Eye (tissue), 1 donor: ENCODE results near the gene LPCAT2.

Source experiments
- DNase-seq: peaks from one replicate; pipeline ENCODE4 v3.0.0-alpha.2; 2015

LPCAT2 gene

DNA sequence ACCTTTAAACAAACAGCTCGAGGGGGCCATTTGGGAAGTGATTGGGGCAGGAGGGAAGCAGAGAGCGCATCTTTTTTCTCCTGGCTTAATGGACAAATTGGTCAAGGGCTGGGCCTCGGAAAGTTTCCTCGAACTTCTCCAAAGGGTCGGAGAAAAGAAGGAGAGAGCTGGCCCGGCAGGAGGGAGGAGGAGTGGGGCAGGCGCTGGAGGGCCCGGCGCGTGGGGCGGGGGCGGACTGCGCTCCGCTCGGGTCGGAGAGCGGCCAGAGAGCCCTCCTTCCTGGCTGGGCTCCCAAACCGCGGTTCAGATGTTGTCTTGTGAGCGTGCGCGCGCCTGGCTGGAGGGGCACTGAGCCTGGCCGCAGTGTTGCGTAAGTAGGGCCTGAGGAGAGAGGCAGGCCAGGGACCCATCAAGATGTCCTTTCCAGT lies 28.6 kb upstream of the LPCAT2 start:
- peak; percentile 78 for DNase-seq

DNA sequence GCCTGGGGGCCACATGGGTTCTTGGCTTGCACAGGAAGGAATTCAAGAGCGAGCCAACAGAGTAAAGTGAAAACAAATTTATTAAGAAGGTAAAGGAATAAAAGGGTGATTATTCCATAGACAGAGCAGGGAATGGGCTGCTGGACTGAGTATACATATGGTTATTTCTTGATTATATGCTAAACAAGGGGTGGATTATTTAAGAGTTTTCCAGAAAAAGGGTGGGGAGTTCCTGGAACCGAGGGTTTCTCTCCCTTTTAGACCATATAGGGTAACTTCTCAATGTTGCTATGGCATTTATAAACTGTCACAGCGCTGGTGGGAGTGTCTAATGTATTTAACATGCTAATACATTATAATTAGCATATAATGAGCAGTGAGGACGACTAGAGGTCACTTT lies 27.8 kb upstream of the LPCAT2 start:
- no peak for DNase-seq

DNA sequence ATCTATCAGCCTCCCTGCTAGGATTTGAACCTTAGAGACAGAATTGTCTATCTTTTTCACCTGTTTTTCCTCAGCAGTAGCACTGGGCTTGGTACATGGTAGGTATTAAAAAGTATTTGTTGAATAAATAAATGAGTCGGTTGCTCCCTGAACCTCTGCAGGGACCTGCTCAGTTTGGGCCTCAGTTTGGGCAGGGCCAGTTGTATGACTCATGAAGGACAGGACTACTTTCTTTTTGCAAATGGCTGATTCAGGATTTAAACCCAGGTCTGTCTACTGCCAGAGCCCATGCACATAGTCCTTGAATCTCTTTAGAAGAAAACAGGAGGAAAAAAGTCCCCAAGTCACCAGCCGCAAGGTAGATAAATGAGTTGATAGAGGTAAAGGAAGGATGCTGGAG lies 26.8 kb upstream of the LPCAT2 start:
- DNase-seq: no peak

DNA sequence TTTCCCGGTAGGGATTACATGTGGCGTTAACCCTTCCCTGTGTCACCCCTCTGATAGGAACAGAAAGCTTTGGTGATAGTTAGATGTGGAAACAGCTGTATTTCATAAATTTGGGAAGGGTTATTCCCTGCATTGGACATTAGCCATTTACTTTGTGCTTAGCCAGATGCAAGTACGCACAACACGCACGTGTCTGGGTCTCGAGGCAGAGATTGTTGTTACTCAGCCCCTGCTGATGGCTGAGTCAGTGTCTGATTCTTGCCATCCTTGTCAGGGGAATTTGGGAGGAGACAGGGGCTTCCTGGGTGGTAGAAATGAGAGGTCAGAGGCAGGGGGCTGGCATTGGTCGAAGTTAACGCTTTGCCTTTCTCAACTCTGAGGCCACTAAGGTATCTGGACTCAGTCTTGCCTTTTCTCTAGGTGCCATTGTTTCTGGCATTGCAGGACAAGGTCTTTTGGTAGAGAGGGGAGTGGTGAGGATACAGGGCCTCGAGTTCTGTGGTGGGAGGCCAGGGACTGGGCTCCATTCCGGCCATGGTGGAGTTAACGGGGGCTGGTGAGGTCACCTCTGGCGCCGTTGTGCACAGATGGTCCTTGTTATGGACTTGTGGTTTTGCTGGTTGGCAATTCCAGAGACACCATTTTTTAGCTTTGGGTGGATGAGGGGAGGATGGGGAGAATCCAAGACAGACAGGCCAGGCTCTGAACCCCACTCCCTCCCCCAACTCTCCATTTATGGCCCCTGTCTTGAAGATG lies 21.6 kb upstream of the LPCAT2 start:
- DNase-seq: peak; percentile 61

DNA sequence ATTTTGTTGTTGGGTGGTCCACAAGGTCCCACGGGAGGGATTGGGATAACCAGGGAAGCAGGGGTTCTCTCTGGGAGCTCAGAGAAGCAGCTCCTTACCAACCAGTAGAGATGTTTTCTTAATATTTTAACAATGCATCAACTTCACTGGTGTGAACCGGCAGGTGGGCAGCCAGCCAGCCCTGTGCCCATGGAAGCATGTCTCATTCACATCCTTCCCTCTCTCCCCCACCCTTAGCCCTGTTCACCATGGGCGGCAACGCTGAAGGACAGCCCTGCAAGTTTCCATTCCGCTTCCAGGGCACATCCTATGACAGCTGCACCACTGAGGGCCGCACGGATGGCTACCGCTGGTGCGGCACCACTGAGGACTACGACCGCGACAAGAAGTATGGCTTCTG lies 20.6 kb upstream of the LPCAT2 start:
- no peak for DNase-seq

DNA sequence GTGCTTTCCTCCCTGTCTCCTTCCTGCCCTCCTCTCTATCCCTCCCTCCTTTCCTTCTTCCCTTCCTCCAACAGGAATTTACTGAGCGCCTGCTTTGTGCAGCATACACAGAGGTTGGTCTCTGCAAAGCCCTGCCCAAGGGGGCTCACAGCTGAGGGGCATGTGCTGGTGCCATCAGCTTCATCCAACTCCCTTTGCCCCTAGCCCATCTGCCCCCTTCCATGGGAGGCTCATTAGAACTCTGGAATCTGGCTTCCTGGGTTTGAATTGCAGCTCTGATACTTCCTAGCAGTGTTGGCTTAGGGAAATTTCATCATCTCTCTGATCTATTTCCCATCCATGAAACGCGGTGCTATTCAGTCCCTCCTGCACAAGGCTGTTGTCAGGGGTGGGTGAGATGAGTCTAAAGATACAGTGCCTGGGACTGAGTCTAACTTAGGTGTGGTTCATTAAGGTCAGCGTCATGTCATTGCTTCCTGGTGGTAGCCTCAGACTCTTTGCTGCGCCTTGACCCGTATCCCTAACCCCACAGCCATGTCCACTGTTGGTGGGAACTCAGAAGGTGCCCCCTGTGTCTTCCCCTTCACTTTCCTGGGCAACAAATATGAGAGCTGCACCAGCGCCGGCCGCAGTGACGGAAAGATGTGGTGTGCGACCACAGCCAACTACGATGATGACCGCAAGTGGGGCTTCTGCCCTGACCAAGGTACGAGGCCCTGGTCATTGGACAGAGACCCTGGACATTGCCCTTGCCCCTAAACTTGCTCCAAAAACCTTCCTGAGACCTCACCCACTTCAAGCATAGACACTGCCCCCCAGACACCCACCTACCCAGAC lies 19.5 kb upstream of the LPCAT2 start:
- DNase-seq: no peak

DNA sequence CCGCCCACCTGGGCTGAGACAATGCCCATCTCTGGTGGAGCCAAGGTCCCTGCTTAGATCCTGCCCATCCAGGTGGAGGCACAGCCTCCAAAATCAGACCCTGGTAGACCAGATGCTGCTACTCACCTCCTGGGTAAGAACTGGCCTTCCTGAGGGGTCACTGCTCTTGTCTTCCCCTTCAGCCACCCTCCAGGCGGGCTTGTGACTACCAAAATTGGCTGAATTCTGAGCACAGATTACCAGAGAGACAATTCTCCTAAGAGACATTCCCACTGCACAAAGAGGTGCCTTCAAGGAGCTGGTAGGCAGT lies 19.0 kb upstream of the LPCAT2 start:
- DNase-seq: no peak

DNA sequence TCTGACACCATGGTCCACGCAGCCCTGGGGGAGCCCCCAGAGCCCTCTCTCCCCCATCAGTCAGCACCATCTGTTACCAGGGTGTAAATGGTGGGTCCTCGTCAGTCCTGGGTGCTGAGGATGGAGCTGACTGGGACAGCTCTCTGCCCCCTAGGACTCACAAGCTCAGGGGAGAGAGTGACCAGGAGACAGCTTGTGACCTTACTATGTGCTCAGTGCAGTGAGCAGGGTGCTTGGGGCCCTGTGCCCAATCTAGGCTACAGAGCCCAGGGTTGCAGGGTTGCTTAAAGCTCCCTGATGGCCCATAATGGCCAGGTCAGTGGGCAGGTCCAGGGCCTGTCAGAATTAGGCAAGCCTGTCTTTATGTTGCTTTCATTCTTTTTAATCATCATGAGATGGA lies 18.6 kb upstream of the LPCAT2 start:
- DNase-seq: no peak

DNA sequence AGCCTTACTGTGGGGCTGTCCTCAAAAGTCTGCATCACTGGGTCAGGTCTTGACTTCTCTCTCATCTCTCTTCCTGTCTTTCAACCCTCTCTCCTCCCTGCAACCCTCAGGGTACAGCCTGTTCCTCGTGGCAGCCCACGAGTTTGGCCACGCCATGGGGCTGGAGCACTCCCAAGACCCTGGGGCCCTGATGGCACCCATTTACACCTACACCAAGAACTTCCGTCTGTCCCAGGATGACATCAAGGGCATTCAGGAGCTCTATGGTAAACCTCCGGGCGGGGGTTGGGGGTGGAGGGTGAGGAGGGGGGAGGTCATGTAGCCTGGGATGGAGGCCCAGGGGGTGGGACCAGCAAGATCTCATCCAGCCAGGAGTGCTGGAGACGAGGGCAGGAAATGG lies 17.2 kb upstream of the LPCAT2 start:
- DNase-seq: no peak

DNA sequence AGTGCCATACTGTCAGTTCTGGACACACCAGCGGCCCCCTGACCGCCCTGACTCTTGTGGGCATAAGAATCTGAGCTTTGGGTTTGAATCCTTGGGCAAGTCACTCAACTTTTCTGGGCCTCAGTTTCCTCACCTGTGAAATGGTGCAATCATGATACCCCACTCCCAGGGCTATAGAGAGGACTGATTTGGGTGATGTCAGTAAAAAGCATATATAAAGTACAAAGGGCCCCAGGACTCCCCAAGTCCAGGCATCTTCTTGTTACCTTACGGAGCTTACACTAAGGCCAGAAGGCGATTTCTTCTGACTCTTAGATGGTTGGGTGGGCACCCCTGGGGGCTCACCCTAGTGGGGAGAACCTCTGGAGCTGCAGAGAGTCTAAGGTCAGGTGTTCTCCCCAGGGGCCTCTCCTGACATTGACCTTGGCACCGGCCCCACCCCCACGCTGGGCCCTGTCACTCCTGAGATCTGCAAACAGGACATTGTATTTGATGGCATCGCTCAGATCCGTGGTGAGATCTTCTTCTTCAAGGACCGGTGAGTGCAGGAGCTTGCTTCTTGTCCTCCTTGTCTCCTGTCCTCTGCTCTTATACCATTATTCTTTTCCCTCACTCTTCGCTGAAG lies 16.0 kb upstream of the LPCAT2 start:
- no peak for DNase-seq

DNA sequence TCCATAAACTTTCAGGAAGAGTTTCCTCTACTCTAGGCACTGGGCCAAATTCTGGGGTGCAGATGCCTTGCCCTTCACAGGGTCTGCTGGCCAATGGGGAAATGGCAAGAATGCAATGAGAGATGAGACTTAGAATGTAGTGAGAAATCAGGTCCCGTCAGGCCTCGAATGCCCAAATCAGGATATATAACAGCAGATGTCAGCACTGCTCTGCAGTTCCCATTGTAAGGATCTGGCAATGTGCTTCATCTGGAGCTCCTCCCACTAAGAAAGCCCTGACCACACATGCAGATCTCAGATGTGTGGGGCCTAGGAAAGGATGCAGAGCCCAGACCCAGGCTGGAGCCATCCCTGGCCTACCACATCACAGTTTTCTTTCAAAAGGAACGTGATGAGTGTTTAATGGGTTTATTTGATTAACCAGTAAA lies 13.9 kb upstream of the LPCAT2 start:
- peak; percentile 83 for DNase-seq

DNA sequence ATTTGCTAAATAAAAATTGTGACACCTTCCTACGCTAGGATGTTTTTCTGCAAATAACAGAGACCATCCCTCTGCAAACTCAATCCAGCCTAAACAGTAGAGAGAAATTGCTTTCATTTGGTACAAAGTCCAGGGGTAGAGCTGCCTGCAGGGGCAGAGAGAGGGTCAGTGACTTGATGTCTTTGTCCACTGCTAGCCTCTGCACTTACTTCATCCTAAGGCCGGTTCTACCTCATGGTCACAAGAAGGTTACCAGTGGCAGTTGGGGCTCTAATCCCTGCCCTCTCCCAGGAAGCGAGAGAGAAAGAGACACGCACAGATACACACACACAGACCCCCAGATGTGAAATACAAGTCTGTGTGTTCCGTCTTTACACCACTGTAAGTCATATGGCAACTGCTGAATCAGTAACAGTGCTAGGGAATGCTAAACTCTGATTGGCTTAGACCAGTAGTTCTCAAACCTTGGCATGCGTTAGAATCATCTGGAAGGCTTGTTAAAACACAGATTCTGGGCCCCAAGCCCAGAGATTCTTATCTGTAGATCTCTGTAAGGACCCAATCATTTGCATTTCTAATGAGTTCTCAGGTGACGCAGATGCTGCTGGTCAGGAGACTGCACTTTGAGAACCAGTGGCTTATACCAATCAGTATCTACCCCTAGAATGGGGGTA lies 13.1 kb upstream of the LPCAT2 start:
- DNase-seq: peak; percentile 50

DNA sequence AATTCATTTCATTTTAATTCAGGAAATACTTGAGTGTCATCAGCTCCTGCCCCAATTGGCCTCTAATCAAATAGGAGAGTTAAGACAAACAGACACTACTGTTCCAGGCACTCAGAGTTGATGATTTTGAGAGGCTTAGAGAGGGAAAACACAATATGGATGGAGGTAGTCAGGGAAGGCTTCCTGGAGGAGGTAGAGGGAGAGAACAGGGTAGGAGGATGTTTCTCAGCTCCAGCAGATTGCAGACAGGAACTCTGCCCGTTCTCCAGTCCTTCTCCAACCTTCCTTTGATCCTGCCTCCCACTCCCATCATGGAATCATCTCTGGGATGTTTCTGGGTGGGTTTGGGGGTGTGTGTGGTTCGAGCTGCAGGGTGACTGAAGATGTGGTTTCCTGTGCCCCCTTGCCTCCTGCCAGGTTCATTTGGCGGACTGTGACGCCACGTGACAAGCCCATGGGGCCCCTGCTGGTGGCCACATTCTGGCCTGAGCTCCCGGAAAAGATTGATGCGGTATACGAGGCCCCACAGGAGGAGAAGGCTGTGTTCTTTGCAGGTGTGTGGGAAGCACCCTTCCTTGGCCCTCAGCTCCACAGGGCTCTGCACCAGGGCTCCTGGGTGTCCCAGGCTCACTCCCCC lies 12.2 kb upstream of the LPCAT2 start:
- DNase-seq: no peak

DNA sequence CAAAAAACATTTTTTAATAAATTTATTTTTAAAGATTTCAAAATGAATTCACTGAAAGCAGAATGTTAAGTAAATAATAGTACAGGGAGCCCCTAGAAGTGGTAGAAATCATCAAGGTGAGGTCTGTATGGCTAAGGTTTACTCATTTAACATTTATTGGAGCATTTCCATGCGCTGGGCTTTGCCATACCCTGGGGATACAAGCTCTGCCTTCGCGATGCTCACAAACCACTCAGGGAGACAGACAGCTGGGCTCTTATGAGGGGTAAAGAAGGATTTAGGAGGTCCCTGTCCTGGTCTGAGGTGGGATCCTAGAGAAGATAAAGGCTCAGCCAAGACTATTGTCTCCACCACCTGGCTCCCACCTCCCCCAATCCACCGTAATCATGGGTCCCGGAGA lies 11.3 kb upstream of the LPCAT2 start:
- DNase-seq: no peak

DNA sequence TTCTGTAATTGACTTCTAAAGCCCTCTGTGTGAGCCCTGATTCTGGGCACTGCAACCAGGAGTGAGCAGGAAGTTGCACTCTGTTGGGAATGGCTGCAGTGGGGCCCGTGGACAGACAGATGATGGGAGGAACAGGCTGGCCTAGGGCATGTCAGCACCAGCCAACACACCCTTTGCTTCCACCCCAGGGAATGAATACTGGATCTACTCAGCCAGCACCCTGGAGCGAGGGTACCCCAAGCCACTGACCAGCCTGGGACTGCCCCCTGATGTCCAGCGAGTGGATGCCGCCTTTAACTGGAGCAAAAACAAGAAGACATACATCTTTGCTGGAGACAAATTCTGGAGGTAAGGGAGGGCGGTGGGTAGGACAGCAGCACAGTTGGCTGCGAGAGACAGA lies 10.8 kb upstream of the LPCAT2 start:
- no peak for DNase-seq

DNA sequence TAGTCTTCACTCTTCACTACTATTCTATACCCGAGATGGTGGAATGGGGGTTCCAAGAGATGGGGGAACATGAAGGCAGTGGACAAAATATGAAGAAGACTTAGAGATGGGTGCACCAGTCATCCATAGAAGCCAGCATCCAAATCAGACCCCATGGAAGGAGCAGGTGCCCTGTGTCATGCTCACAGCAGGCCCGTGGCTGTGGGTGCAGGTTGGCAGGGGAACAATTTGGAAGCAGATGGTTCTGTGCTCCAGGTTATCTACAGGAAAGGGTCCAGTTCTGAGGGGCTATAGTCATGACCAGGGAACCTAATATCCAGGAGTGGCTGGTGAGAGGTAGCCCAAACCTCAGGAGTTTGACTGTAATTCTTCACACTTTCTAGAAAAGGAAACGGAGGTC lies 9.6 kb upstream of the LPCAT2 start:
- no peak for DNase-seq

DNA sequence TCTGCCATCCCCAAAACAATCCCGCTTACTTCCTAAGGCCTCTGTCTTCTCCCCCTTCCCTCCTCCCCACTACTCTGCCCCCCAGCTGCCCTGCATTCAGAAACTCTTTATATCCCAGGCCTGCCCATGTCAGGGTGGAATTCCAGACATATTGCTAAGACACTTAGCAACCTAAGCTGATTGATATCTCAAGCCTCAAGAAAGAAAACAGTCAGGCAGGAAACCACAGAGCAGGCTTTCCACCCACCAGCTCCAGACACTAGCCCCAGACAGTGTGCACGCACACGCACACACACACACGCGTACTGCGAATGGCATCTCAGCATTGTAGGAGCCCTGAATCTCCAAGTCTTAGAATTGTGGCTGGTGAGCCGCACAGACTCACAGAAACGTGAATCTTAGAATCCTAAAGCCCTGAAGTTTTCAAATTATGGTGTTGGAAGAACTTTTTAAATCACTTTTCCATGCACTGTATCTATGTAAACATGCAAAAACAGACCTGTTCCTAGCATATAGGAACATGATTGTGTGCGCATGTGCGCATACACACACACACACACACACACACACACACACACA lies 8.8 kb upstream of the LPCAT2 start:
- DNase-seq: peak; percentile 63

DNA sequence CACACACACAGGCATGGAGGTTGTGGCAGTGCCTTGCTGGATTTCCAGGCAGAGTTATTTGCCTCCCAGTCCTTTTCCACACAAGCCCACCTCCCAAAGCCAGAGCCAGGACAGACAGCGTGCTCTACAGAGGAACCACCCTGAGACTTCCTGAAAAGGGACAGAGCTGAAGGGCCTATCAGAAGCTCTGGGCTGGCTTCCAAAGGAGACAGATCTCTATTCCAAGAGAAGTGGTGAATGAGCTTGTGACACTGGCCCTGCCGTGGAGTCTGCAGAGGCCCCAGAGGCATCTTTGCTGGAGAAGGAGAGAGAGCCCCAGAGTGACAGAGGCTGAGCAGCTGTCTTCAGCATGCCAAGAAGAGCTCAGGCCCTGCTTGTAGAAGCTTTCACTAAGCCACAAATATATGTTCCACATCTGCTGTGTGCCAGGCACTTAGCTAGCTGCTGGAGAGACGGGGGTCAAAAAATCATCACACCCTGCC lies 8.3 kb upstream of the LPCAT2 start:
- DNase-seq: peak; percentile 53

DNA sequence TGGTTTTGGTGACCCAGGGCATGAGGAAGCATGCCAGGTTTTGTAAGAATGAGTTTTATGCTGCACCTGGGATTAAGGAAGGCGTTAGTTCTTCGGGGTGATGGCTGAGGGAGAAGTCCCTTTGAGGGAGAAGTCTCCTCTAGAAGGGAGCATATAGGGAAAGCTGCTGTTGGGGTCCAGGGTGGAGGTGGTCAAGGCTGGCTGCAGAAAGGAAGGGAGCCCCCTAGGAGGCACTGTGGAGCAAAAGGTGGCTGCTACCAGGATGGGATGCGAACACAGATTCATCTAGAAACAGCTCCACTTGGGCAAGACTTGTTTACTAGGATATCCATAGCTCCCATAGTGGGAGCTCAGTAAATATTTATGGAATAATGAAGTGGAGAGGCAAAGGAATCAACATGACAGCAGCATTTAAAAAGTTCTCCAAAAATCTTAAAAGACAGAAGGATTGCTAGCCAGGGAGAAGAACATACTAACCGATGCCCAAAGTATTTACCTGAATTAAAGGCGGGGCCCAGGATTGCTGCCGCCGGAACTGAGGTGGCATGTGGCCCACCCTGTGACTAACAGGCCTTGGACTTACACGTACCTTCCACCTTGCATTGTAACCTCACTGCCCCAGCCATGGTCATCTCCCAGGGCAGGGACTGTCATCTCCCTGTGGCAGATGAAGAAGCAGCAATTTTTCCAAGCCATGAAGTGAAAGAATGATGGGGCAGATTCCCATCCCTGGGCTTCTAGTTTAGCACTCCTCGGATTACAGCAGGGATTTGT lies 7.1 kb upstream of the LPCAT2 start:
- DNase-seq: no peak

DNA sequence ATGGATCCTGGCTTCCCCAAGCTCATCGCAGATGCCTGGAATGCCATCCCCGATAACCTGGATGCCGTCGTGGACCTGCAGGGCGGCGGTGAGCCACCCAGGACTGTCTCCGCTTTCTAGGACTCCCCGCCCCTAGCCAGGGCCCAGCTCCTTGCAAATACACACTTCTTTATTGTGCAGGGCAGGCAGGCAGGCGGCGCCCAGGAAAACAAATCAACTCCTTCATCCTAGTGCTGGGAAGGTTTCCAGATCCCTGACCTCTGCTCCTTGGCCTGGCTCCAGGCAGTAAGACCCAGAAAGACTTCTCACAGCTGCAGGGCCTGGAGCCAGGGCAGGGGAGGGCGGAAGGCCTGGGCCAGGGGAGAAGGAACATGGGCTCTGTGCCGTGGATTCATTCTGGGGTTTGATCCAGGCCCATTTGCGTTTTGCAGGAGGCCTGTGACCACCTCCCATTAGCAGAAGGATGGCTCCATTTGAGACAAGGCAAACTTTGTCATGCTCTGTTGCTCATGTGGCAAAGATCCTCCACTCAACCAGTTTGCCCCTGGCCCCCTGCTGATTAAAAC lies 6.0 kb upstream of the LPCAT2 start:
- DNase-seq: peak; percentile 69
